Kidney (tissue), 14 donors: Measurements from ENCODE around the gene LGR6. TPM values are rescaled to one million over a fixed set of nuclear protein-coding genes. Genes with fewer than 3 reads are reported as not detected.
"Not testable (repeated sequence)": the region's sequence is repeated elsewhere in the genome, so short reads cannot be mapped to it uniquely, and the experiment has no call there.

Experiments
- DNase-seq, 5 donors: peaks; one replicate each; pipeline ENCODE4 v3.0.0-alpha.2; 2013 to 2020
- FAIRE-seq: peaks from 2 replicates; lab custom pipeline; 2012; peaks lifted over from hg19 to GRCh38; lab: Jason Lieb, UNC
- H3K27ac ChIP-seq, 2 donors: one replicate each; pipeline ENCODE4 v1.7.0; 2013; ENCODE audit warnings: low read depth in 2 of 2, low read length in 2 of 2, inconsistent platforms in 1 of 2
- H3K27me3 ChIP-seq: one replicate; pipeline ENCODE4 v1.7.1; 2013; ENCODE audit warnings: low read length, inconsistent platforms; ENCODE audit not compliant: control insufficient read depth, insufficient read depth
- H3K36me3 ChIP-seq, 3 donors: one replicate each; pipeline versions ENCODE4 v1.7.0 to v1.7.1; 2013; ENCODE audit warnings: low read length in 3 of 3, control low read depth in 1 of 3, inconsistent platforms in 1 of 3; ENCODE audit not compliant: insufficient read depth in 3 of 3, control insufficient read depth in 2 of 3
- H3K4me1 ChIP-seq, 3 donors: one replicate each; pipeline versions ENCODE4 v1.7.0 to v1.7.1; 2013; ENCODE audit warnings: low read length in 3 of 3, inconsistent platforms in 1 of 3, low read depth in 1 of 3; ENCODE audit not compliant: control insufficient read depth in 2 of 3, insufficient read depth in 2 of 3
- H3K4me3 ChIP-seq, 3 donors: one replicate each; pipeline versions ENCODE4 v1.7.0 to v1.8.1; 2013; ENCODE audit warnings: low read length in 3 of 3, control low read depth in 1 of 3, inconsistent platforms in 1 of 3
- H3K9ac ChIP-seq, 3 donors: one replicate each; pipeline versions ENCODE4 v1.7.0 to v1.7.1; 2013; ENCODE audit warnings: low read length in 3 of 3, control low read depth in 1 of 3, inconsistent platforms in 1 of 3
- H3K9me3 ChIP-seq, 3 donors: one replicate each; pipeline versions ENCODE4 v1.7.0 to v1.7.1; 2013; ENCODE audit warnings: low read length in 3 of 3, control low read depth in 1 of 3, inconsistent platforms in 1 of 3; ENCODE audit not compliant: control insufficient read depth in 2 of 3, insufficient read depth in 1 of 3
- intact Hi-C: fragments of 100-400 bp; cut with DNase I; formaldehyde crosslinking; loops from one replicate; pipeline ENCODE4 v1.11.1; 2022
- polyA plus RNA-seq: library from polyadenylated mRNA; stranded (reverse); fragments of 350-450 nt; fragmentation: Illumina TruSeq; extraction: RNeasy Lipid Tissue Mini Kit (QIAGEN cat#74804); gene quantifications from one replicate; pipeline ENCODE4 v1.2.3, GENCODE V29; 2014; ENCODE audit warnings: low read depth, low replicate concordance; ENCODE audit not compliant: insufficient read depth
- total RNA-seq: library from RNA; stranded (reverse); fragmentation: NEBNext Ultra II Directional; extraction: Animal tissue kit (Norgen Biotek cat#: 25700); gene quantifications from one replicate; pipeline ENCODE4 v1.2.1, GENCODE V29; 2021
- TF ChIP-seq, protein P1 (sequence below): IDR thresholded peaks from 3 replicates; pipeline ENCODE4 v1.5.1; 2012; ENCODE audit warnings: mild to moderate bottlenecking, moderate library complexity, borderline replicate concordance; ENCODE audit not compliant: insufficient read depth; ENCODE audit errors: extremely low read depth
- donor health status: control.
- donor health status: control.
- donor health status: control.
- donor health status: control.
- donor health status: control.
- donor health status: DM: yes; HTN: yes; CAD: no.
- donor health status: Normal renal cell carcinoma (clear cell type).

LGR6 gene
- total and polyA plus RNA-seq, 2 donors from 2014 or later, result 1.8 to 4.1 TPM

DNA sequence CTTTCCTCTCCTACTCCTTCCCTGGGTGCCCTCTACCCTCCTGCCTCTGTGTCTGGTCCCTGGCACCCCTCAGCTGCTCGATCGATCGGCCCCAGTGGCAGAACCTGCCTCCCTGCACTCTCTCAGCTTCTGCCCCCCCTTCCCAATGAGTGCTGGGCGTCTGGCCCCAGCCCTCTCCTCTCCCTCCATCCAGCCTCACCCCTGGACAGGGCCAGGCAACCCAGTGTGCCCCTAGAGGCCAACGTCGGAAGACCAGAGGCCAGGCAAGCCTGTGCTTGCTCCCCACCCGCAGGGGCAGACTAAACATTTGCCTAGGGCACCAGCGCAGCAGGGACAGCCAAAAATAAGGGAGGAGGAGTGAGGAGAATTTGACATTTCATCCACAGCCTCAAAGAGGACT is 43.5 kb downstream of the LGR6 start:
- Histone ChIP-seq H3K27ac (no peak overlapping the region), H3K9me3 (no peaks in the 10 kb centered on the region), H3K4me1 (no peaks in the 10 kb centered on the region), H3K9ac (no peak overlapping the region), H3K4me3 (no peak overlapping the region), H3K36me3 (no peaks in the 10 kb centered on the region), H3K27me3 (no peaks in the 10 kb centered on the region)
- FAIRE-seq, result no peak
- TF ChIP-seq, protein P1, sequence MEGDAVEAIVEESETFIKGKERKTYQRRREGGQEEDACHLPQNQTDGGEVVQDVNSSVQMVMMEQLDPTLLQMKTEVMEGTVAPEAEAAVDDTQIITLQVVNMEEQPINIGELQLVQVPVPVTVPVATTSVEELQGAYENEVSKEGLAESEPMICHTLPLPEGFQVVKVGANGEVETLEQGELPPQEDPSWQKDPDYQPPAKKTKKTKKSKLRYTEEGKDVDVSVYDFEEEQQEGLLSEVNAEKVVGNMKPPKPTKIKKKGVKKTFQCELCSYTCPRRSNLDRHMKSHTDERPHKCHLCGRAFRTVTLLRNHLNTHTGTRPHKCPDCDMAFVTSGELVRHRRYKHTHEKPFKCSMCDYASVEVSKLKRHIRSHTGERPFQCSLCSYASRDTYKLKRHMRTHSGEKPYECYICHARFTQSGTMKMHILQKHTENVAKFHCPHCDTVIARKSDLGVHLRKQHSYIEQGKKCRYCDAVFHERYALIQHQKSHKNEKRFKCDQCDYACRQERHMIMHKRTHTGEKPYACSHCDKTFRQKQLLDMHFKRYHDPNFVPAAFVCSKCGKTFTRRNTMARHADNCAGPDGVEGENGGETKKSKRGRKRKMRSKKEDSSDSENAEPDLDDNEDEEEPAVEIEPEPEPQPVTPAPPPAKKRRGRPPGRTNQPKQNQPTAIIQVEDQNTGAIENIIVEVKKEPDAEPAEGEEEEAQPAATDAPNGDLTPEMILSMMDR, result no peak
- intact Hi-C loops, result no loop called here
- DNase-seq, result peak; percentile 28 to 54 (median 52)

DNA sequence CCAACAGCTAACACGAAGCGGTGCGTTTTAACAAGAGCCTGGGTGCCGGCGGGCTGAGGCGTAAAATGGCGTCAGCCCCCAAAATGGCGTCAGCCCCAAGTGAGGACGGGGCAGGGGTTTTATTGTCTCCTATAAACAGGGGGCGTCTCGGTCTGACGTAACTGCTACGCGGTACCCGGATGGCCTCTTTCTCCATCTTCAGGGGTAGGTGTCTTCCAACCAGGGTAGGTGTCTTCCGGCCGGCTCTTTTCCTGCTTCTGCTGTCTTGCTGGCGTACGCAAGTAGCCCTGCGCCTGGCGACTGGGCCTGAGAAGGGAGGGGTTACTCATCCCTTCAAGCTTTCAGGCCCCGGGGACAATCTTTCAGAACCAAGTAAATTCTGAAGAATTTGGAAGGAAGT is 45.3 kb downstream of the LGR6 start:
- H3K9me3 ChIP-seq, result no peaks in the 10 kb centered on the region
- H3K36me3 ChIP-seq, result no peaks in the 10 kb centered on the region
- DNase-seq (peak in 1 of 5 donors; percentile 59), FAIRE-seq (no peak)
- no peak overlapping the region for H3K9ac ChIP-seq
- no peak overlapping the region for H3K27ac ChIP-seq
- TF ChIP-seq, protein P1, result no peak
- no peaks in the 10 kb centered on the region for H3K27me3 ChIP-seq
- intact Hi-C loops, result no loop called here
- H3K4me3 ChIP-seq, result no peak overlapping the region
- no peaks in the 10 kb centered on the region for H3K4me1 ChIP-seq

DNA sequence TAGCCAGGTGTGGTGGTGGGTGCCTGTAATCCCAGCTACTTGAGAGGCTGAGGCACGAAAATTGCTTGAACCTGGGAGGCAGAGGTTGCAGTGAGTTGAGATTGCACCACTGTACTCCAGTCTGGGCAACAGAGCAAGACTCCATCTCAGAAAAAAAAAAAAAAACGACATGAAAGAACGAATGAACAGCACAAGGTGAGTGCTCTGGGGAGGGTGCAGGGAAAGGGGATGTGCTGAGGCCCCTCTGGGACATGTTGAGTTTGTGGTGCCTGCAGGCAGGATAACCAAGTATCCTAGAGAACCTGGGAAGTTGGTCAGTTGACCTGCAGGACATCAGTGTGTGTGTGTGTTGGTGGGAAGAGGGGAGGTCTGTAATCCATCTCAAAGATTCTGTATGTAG is 46.6 kb downstream of the LGR6 start:
- H3K27me3 ChIP-seq, H3K4me1 ChIP-seq, H3K36me3 ChIP-seq, FAIRE-seq, H3K4me3 ChIP-seq, H3K9me3 ChIP-seq, intact Hi-C loops, H3K9ac ChIP-seq, H3K27ac ChIP-seq, DNase-seq: not testable (repeated sequence)

DNA sequence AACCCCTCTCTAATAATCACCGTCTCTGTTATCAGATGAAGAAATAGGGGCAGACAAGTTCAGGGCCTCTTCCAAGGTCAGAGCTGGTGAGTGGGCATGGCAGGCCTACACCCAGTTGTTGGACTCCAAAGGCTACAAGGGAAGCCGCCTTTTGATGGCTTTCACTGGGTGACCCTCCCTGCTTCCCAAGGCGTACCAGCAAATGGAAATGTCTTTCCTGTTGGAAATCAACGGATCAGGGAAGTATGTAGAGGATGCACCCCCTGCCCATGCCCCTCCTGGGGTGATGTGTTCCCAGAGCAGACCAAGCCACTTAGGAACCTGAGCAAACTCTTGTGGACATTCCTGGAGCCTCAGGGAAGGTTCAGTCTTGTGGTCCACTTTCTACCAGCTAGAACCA is 47.4 kb downstream of the LGR6 start:
- Histone ChIP-seq H3K9me3 (no peaks in the 10 kb centered on the region), H3K4me1 (no peaks in the 10 kb centered on the region), H3K9ac (no peak overlapping the region), H3K4me3 (no peak overlapping the region), H3K27ac (no peak overlapping the region), H3K36me3 (no peaks in the 10 kb centered on the region), H3K27me3 (no peaks in the 10 kb centered on the region)
- TF ChIP-seq, protein P1, result no peak
- FAIRE-seq (no peak), DNase-seq (peak in 1 of 5 donors; percentile 18)
- intact Hi-C loops, result no loop called here
